ENCODE results near the gene CD226.

Gene CD226

DNA sequence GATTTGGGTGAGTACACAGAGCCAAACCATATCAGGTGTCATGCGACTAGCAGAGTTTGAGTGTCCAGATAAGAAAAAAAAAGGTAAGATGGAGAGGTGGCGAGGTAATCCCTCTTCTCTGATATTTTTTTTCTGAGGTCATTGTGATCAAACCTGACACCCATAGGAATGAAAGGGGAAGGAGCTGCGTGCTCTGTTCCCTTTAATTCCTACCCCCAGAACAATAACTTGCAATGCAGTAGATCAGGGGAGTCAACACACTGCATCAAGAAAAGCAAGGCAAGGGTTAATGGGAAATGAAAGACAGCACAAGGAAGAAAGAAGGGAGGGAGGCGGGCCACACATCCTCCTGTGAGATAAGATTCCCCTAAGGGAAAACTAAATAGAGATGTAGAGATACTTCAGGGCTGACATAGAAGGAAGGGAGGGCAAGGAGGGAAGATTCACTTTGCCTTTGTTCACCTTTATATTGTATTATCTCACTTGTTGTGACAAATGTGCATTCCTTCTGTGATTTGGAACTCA lies 132.8 kb downstream of the CD226 start:
- DNase-seq (ENCODE audit: low spot score): no peak

- DNase-seq (ENCODE audit: low spot score): no peak
Measured at GRCh38 chr18:69813559-69813958, 134.1 kb downstream of the CD226 start.

GRCh38 chr18:69808399-69808798 lies 139.3 kb downstream of the CD226 start:
- no peak for DNase-seq (ENCODE audit: low spot score)

- no peak for DNase-seq (ENCODE audit: low spot score)
Measured at GRCh38 chr18:69804776-69805501, 142.7 kb downstream of the CD226 start.
